HG03097 (cell line): ENCODE data around the gene POLR1C.
"Not testable (repeated sequence)": the region's sequence is repeated elsewhere in the genome, so short reads cannot be mapped to it uniquely, and the experiment has no call there.

Source experiments
- ATAC-seq: cut with Tn5 transposase; IDR thresholded peaks from one replicate; pipeline ENCODE4 v1.9.1; 2021; ENCODE audit not compliant: unreplicated experiment, low FRiP score

The POLR1C gene

GRCh38 chr6:43508481-43509141 is 8.3 kb upstream of the POLR1C start:
- no peak for ATAC-seq

GRCh38 chr6:43509142-43509983 is 7.5 kb upstream of the POLR1C start:
- no peak for ATAC-seq

GRCh38 chr6:43509984-43510826 is 6.7 kb upstream of the POLR1C start, which contains the start of gene LRRC73:
TSS of gene LRRC73 (minus strand) at chr6:43510346. CDS start at chr6:43509785, 561 bp downstream.
- ATAC-seq: no peak

GRCh38 chr6:43510827-43511163 is 6.1 kb upstream of the POLR1C start:
- no peak for ATAC-seq

GRCh38 chr6:43511824-43512415 is 5.0 kb upstream of the POLR1C start:
- no peak for ATAC-seq

GRCh38 chr6:43515808-43516207 is 1.1 kb upstream of the POLR1C start:
- ATAC-seq: no peak

- ATAC-seq: no peak
Measured at GRCh38 chr6:43516367-43516696, 557 bp upstream of the POLR1C start.

- ATAC-seq: no peak
Measured at GRCh38 chr6:43517505-43518357, 842 bp downstream of the POLR1C start.

- no peak for ATAC-seq
Measured at GRCh38 chr6:43520097-43520496, 3.2 kb downstream of the POLR1C start.

GRCh38 chr6:43521836-43522235 is 4.9 kb downstream of the POLR1C start:
- ATAC-seq: no peak

GRCh38 chr6:43522547-43523261 is 5.8 kb downstream of the POLR1C start:
- no peak for ATAC-seq

GRCh38 chr6:43523284-43523683 is 6.4 kb downstream of the POLR1C start:
- no peak for ATAC-seq

GRCh38 chr6:43524483-43524961 is 7.6 kb downstream of the POLR1C start:
- no peak for ATAC-seq

- ATAC-seq: no peak
Measured at GRCh38 chr6:43532201-43532600, 15.3 kb downstream of the POLR1C start.

GRCh38 chr6:43538986-43539385 is 22.1 kb downstream of the POLR1C start:
- not testable (repeated sequence) for ATAC-seq

- not testable (repeated sequence) for ATAC-seq
Measured at GRCh38 chr6:43539409-43539808, 22.5 kb downstream of the POLR1C start.

- ATAC-seq: no peak
Measured at GRCh38 chr6:43540507-43540906, 23.6 kb downstream of the POLR1C start.

GRCh38 chr6:43541774-43542471 is 25.0 kb downstream of the POLR1C start:
- ATAC-seq: no peak

- ATAC-seq: no peak
Measured at GRCh38 chr6:43544461-43544860, 27.6 kb downstream of the POLR1C start.
